Activated CD4-positive, alpha-beta memory T cell treated with anti-CD3 and anti-CD28 coated beads for 36 hours (primary cell): ENCODE data around the gene DMBT1. TPM values are rescaled to one million over a fixed set of nuclear protein-coding genes. Genes with fewer than 3 reads are reported as not detected.

Source experiments
- CTCF ChIA-PET: fragments of 350-600 bp; sonication (Branson Sonifier 250); formaldehyde crosslinking; loops from one replicate; lab custom pipeline; 2021; ENCODE audit warnings: antibody characterized with exemption, inconsistent platforms; lab: Charles Lee
- POLR2A ChIA-PET: fragments of 350-600 bp; sonication (Branson Sonifier 250); formaldehyde crosslinking; loops from one replicate; lab custom pipeline; 2021; ENCODE audit warnings: antibody characterized with exemption; lab: Charles Lee
- DNase-seq: peaks from one replicate; pipeline ENCODE4 v3.0.0-alpha.2; 2020
- H3K27ac Mint-ChIP-seq: one replicate; pipeline ENCODE4 v1.8.0; 2021; ENCODE audit warnings: mixed read lengths
- H3K27me3 Mint-ChIP-seq: one replicate; pipeline ENCODE4 v1.8.0; 2021; ENCODE audit warnings: mixed read lengths
- H3K36me3 Mint-ChIP-seq: one replicate; pipeline ENCODE4 v1.8.0; 2021; ENCODE audit warnings: mixed read lengths
- H3K4me1 Mint-ChIP-seq: one replicate; pipeline ENCODE4 v1.8.0; 2021; ENCODE audit warnings: low read depth, mixed read lengths
- H3K4me3 Mint-ChIP-seq: one replicate; pipeline ENCODE4 v1.8.0; 2021; ENCODE audit warnings: mild to moderate bottlenecking, mixed read lengths
- H3K9me3 Mint-ChIP-seq: one replicate; pipeline ENCODE4 v1.8.0; 2021; ENCODE audit warnings: mixed read lengths
- intact Hi-C: fragments of 100-400 bp; cut with micrococcal nuclease; formaldehyde crosslinking; loops from one replicate; pipeline ENCODE4 v1.15.1; 2023
- total RNA-seq, 2 experiments: library from RNA; stranded (reverse); gene quantifications; one replicate each; pipeline ENCODE4 v1.2.3, GENCODE V29; 2021

DMBT1 gene
- total RNA-seq, 2 experiments from 2014 or later = not detected

GRCh38 chr10:122650331-122650730, 89.8 kb downstream of the DMBT1 start:
- H3K36me3 Mint-ChIP-seq = no peaks in the 10 kb centered on the region
- DNase-seq = no peak
- intact Hi-C loops = no loop called here
- no peaks in the 10 kb centered on the region for H3K4me1 Mint-ChIP-seq
- no peaks in the 10 kb centered on the region for H3K9me3 Mint-ChIP-seq
- no peak overlapping the region for H3K27ac Mint-ChIP-seq
- H3K4me3 Mint-ChIP-seq = no peak overlapping the region
- POLR2A ChIA-PET = no interaction called here
- H3K27me3 Mint-ChIP-seq = peaks cover 31% of the 10 kb centered on the region
- CTCF ChIA-PET = interaction anchor here (0.9 to 1.1 kb wide), 2 partner anchors 53 to 84 kb away, joined by 3 to 5 read pairs; no protein-coding TSS in a partner anchor

- ChIA-PET CTCF (interaction anchor here (0.6 kb wide), 1 partner anchor 291 kb away, joined by 3 read pairs; no protein-coding TSS in a partner anchor), POLR2A (no interaction called here)
- Mint-ChIP-seq H3K36me3 (no peaks in the 10 kb centered on the region), H3K4me3 (no peak overlapping the region), H3K4me1 (no peaks in the 10 kb centered on the region), H3K9me3 (no peaks in the 10 kb centered on the region), H3K27me3 (peaks cover 17% of the 10 kb centered on the region), H3K27ac (no peak overlapping the region)
- intact Hi-C loops = no loop called here
- no peak for DNase-seq
These were observed 95.2 kb downstream of the DMBT1 start for GRCh38 chr10:122655524-122656307.

GRCh38 chr10:122656308-122656705, 95.8 kb downstream of the DMBT1 start:
- CTCF ChIA-PET = interaction anchor here (0.6 to 0.9 kb wide), 2 partner anchors 8 to 290 kb away, joined by 3 read pairs; no protein-coding TSS in a partner anchor
- POLR2A ChIA-PET = no interaction called here
- H3K4me3 Mint-ChIP-seq = no peak overlapping the region
- no peak for DNase-seq
- intact Hi-C loops = no loop called here
- H3K4me1 Mint-ChIP-seq = no peaks in the 10 kb centered on the region
- no peaks in the 10 kb centered on the region for H3K9me3 Mint-ChIP-seq
- no peaks in the 10 kb centered on the region for H3K36me3 Mint-ChIP-seq
- H3K27me3 Mint-ChIP-seq = peaks cover 16% of the 10 kb centered on the region
- H3K27ac Mint-ChIP-seq = no peak overlapping the region

- peaks cover 15% of the 10 kb centered on the region for H3K27me3 Mint-ChIP-seq
- H3K4me1 Mint-ChIP-seq = no peaks in the 10 kb centered on the region
- H3K36me3 Mint-ChIP-seq = no peaks in the 10 kb centered on the region
- ChIA-PET POLR2A (interaction anchor here (0.6 kb wide), 1 partner anchor 16 kb away, joined by 3 read pairs; no protein-coding TSS in a partner anchor), CTCF (interaction anchor here (0.5 to 0.9 kb wide), 2 partner anchors 8 to 12 kb away, joined by 3 read pairs; no protein-coding TSS in a partner anchor)
- no peak overlapping the region for H3K27ac Mint-ChIP-seq
- no peak for DNase-seq
- H3K4me3 Mint-ChIP-seq = no peak overlapping the region
- intact Hi-C loops = no loop called here
- no peaks in the 10 kb centered on the region for H3K9me3 Mint-ChIP-seq
These were observed 96.2 kb downstream of the DMBT1 start for GRCh38 chr10:122656741-122657140.

GRCh38 chr10:122657255-122657654, 96.7 kb downstream of the DMBT1 start:
- Mint-ChIP-seq H3K4me3 (no peak overlapping the region), H3K36me3 (no peaks in the 10 kb centered on the region), H3K9me3 (no peaks in the 10 kb centered on the region), H3K4me1 (no peaks in the 10 kb centered on the region), H3K27me3 (peaks cover 12% of the 10 kb centered on the region), H3K27ac (no peak overlapping the region)
- ChIA-PET POLR2A (interaction anchor here (0.6 kb wide), 1 partner anchor 16 kb away, joined by 3 read pairs; no protein-coding TSS in a partner anchor), CTCF (interaction anchor here (0.5 to 0.9 kb wide), 2 partner anchors 9 to 12 kb away, joined by 3 read pairs; no protein-coding TSS in a partner anchor)
- intact Hi-C loops = no loop called here
- no peak for DNase-seq

GRCh38 chr10:122657729-122658128, 97.2 kb downstream of the DMBT1 start:
- no peaks in the 10 kb centered on the region for H3K36me3 Mint-ChIP-seq
- ChIA-PET POLR2A (no interaction called here), CTCF (no interaction called here)
- H3K27me3 Mint-ChIP-seq = peaks cover 12% of the 10 kb centered on the region
- intact Hi-C loops = no loop called here
- H3K4me1 Mint-ChIP-seq = no peaks in the 10 kb centered on the region
- H3K4me3 Mint-ChIP-seq = no peak overlapping the region
- H3K27ac Mint-ChIP-seq = no peak overlapping the region
- DNase-seq = no peak
- no peaks in the 10 kb centered on the region for H3K9me3 Mint-ChIP-seq

GRCh38 chr10:122658356-122659049, 97.9 kb downstream of the DMBT1 start:
- CTCF ChIA-PET = no interaction called here
- H3K4me3 Mint-ChIP-seq = no peak overlapping the region
- H3K27ac Mint-ChIP-seq = no peak overlapping the region

GRCh38 chr10:122659126-122659525, 98.6 kb downstream of the DMBT1 start:
- no peak overlapping the region for H3K4me3 Mint-ChIP-seq
- intact Hi-C loops = no loop called here
- H3K27ac Mint-ChIP-seq = no peak overlapping the region
- H3K4me1 Mint-ChIP-seq = no peaks in the 10 kb centered on the region
- H3K36me3 Mint-ChIP-seq = no peaks in the 10 kb centered on the region
- peaks cover 12% of the 10 kb centered on the region for H3K27me3 Mint-ChIP-seq
- no peaks in the 10 kb centered on the region for H3K9me3 Mint-ChIP-seq
- POLR2A ChIA-PET = no interaction called here
- CTCF ChIA-PET = no interaction called here
- no peak for DNase-seq

More at GRCh38 chr10:122658356-122659049, 97.9 kb downstream of the DMBT1 start:
- Mint-ChIP-seq H3K4me1 (no peaks in the 10 kb centered on the region), H3K36me3 (no peaks in the 10 kb centered on the region), H3K9me3 (no peaks in the 10 kb centered on the region), H3K27me3 (peaks cover 12% of the 10 kb centered on the region)
- intact Hi-C loops = no loop called here
- no peak for DNase-seq
- POLR2A ChIA-PET = no interaction called here

- DNase-seq = no peak
These were observed 99.1 kb downstream of the DMBT1 start for GRCh38 chr10:122659651-122660050.

GRCh38 chr10:122660696-122661095, 100.1 kb downstream of the DMBT1 start:
- H3K4me3 Mint-ChIP-seq = no peak overlapping the region
- no peak overlapping the region for H3K27ac Mint-ChIP-seq
- H3K4me1 Mint-ChIP-seq = no peaks in the 10 kb centered on the region
- intact Hi-C loops = no loop called here
- ChIA-PET POLR2A (no interaction called here), CTCF (no interaction called here)
- peaks cover 5% of the 10 kb centered on the region for H3K27me3 Mint-ChIP-seq
- no peaks in the 10 kb centered on the region for H3K36me3 Mint-ChIP-seq
- no peak for DNase-seq
- H3K9me3 Mint-ChIP-seq = no peaks in the 10 kb centered on the region

More at GRCh38 chr10:122659651-122660050, 99.1 kb downstream of the DMBT1 start:
- intact Hi-C loops = no loop called here
- POLR2A ChIA-PET = no interaction called here
- Mint-ChIP-seq H3K27me3 (peaks cover 10% of the 10 kb centered on the region), H3K36me3 (no peaks in the 10 kb centered on the region), H3K4me1 (no peaks in the 10 kb centered on the region), H3K9me3 (no peaks in the 10 kb centered on the region), H3K27ac (no peak overlapping the region), H3K4me3 (no peak overlapping the region)
- CTCF ChIA-PET = interaction anchor here (0.9 kb wide), 1 partner anchor 11 kb away, joined by 3 read pairs; no protein-coding TSS in a partner anchor

- H3K27ac Mint-ChIP-seq = no peak overlapping the region
- H3K4me1 Mint-ChIP-seq = no peaks in the 10 kb centered on the region
- H3K27me3 Mint-ChIP-seq = peaks cover 12% of the 10 kb centered on the region
- H3K4me3 Mint-ChIP-seq = no peak overlapping the region
- no peaks in the 10 kb centered on the region for H3K36me3 Mint-ChIP-seq
- no peaks in the 10 kb centered on the region for H3K9me3 Mint-ChIP-seq
- ChIA-PET CTCF (no interaction called here), POLR2A (no interaction called here)
- no peak for DNase-seq
- intact Hi-C loops = no loop called here
These were observed 101.7 kb downstream of the DMBT1 start for GRCh38 chr10:122662231-122662630.

- no peak overlapping the region for H3K4me3 Mint-ChIP-seq
- CTCF ChIA-PET = interaction anchor here (0.8 kb wide), 1 partner anchor 15 kb away, joined by 5 read pairs; no protein-coding TSS in a partner anchor
- H3K36me3 Mint-ChIP-seq = no peaks in the 10 kb centered on the region
- DNase-seq = no peak
- H3K9me3 Mint-ChIP-seq = no peaks in the 10 kb centered on the region
- no peaks in the 10 kb centered on the region for H3K4me1 Mint-ChIP-seq
- intact Hi-C loops = no loop called here
- H3K27ac Mint-ChIP-seq = no peak overlapping the region
- H3K27me3 Mint-ChIP-seq = peaks cover 15% of the 10 kb centered on the region
- POLR2A ChIA-PET = no interaction called here
These were observed 103.1 kb downstream of the DMBT1 start for GRCh38 chr10:122663516-122664130.
